Prostate gland (tissue), 2 donors: ENCODE results near the gene MEG3.

Experiments used
- POLR2A ChIP-seq: fragments of 450-650 bp; IDR thresholded peaks from one replicate; pipeline ENCODE4 v1.6.1; 2016; ENCODE audit warnings: antibody characterized with exemption, mild to moderate bottlenecking
- POLR2AphosphoS5 ChIP-seq: sonication (generic); formaldehyde crosslinking; IDR thresholded peaks from one replicate; pipeline ENCODE4 v1.6.1; 2017; ENCODE audit warnings: antibody characterized with exemption
- TF ChIP-seq, protein P1 (sequence below), 4 experiments: fragments of 200-600 bp in 2 of 4; fragments of 450-650 bp in 2 of 4; sonication (generic) in 2 of 4; IDR thresholded peaks; 1 replicate in 3 of 4; 2 replicates in 1 of 4; pipeline ENCODE4 v1.5.1; 2016 to 2019; ENCODE audit warnings: antibody characterized with exemption in 4 of 4, mild to moderate bottlenecking in 2 of 4, moderate library complexity in 2 of 4

DNA sequence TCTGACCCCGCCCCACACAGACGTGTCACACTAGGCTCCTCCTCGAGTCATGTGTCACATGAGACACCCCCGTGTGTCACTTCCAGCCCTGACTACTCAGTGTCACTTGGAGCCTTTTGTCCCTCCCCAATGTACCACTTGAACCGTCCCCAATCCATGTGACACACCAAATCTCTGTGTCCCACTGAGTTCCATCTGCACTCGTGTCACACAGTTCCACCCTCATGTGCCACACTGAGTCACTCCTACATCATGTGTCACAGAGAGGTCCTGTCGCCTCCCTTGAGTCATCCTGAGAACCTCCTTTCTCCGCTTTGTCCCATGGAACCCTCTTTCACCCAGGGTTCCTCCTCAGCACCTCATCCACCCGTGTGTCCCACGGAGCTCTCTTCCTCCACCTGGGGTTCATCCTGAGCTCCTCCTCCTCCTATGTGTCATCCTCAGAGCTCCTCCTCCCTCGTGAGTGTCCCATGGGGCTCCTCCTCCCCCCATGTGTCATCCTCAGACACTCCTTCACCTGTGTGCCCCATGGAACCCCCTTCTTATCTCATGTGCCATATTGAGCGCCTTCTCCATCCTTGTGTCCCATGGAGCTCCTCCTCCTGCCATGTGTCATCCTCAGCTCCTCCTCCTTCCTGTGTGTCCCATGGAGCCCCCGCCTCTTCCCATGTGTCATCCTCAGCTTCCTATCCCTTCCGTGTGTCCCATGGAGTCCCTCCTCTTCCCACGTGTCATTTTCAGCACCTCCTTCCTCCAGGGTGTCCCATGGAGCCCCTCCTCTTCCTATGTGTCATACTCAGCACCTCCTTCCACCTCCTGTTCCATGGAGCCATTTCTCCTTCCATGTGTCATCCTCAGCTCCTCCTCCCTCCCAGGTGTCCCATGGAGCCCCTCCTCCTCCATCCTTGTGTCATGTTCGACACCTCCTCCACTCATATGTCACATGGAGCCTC, 45.6 kb downstream of the MEG3 start:
- TF ChIP-seq, protein P1, sequence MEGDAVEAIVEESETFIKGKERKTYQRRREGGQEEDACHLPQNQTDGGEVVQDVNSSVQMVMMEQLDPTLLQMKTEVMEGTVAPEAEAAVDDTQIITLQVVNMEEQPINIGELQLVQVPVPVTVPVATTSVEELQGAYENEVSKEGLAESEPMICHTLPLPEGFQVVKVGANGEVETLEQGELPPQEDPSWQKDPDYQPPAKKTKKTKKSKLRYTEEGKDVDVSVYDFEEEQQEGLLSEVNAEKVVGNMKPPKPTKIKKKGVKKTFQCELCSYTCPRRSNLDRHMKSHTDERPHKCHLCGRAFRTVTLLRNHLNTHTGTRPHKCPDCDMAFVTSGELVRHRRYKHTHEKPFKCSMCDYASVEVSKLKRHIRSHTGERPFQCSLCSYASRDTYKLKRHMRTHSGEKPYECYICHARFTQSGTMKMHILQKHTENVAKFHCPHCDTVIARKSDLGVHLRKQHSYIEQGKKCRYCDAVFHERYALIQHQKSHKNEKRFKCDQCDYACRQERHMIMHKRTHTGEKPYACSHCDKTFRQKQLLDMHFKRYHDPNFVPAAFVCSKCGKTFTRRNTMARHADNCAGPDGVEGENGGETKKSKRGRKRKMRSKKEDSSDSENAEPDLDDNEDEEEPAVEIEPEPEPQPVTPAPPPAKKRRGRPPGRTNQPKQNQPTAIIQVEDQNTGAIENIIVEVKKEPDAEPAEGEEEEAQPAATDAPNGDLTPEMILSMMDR (IDR thresholded peaks at IDR 0.05): no peak
- TF ChIP-seq POLR2AphosphoS5: no peak
- no peak for TF ChIP-seq POLR2A
